ENCODE data around the gene POC1A.
"Not testable (repeated sequence)": the region's sequence is repeated elsewhere in the genome, so short reads cannot be mapped to it uniquely, and the experiment has no call there.

Gene POC1A

GRCh38 chr3:52041118-52041731, 113.0 kb downstream of the POC1A start:
- DNase-seq: no peak

- DNase-seq: no peak
These were observed 113.6 kb downstream of the POC1A start for GRCh38 chr3:52040600-52040999.

- DNase-seq: no peak
These were observed 114.4 kb downstream of the POC1A start for GRCh38 chr3:52039846-52040245.

GRCh38 chr3:52039426-52039825, 114.8 kb downstream of the POC1A start:
- DNase-seq: no peak

- DNase-seq: no peak
These were observed 116.0 kb downstream of the POC1A start for GRCh38 chr3:52038227-52038626.

- DNase-seq: no peak
These were observed 116.9 kb downstream of the POC1A start for GRCh38 chr3:52037291-52037690.

GRCh38 chr3:52036829-52037228, 117.4 kb downstream of the POC1A start:
- no peak for DNase-seq

GRCh38 chr3:52036222-52036694, 118.0 kb downstream of the POC1A start:
- DNase-seq: no peak

GRCh38 chr3:52034651-52035050, 119.6 kb downstream of the POC1A start:
- DNase-seq: no peak

GRCh38 chr3:52034212-52034611, 120.0 kb downstream of the POC1A start:
- DNase-seq: no peak

GRCh38 chr3:52033748-52034147, 120.5 kb downstream of the POC1A start:
- not testable (repeated sequence) for DNase-seq

- DNase-seq: no peak
These were observed 121.4 kb downstream of the POC1A start for GRCh38 chr3:52032702-52033408.

- no peak for DNase-seq
These were observed 122.3 kb downstream of the POC1A start for GRCh38 chr3:52031896-52032295.

- no peak for DNase-seq
These were observed 123.4 kb downstream of the POC1A start for GRCh38 chr3:52030714-52031310.

- DNase-seq: no peak
These were observed 124.7 kb downstream of the POC1A start for GRCh38 chr3:52029535-52029934.

GRCh38 chr3:52029053-52029452, 125.2 kb downstream of the POC1A start:
- no peak for DNase-seq

- no peak for DNase-seq
These were observed 125.7 kb downstream of the POC1A start for GRCh38 chr3:52028572-52028971.

- DNase-seq: no peak
These were observed 128.2 kb downstream of the POC1A start for GRCh38 chr3:52026041-52026440.

GRCh38 chr3:52025453-52025852, 128.8 kb downstream of the POC1A start:
- no peak for DNase-seq

All from DMS153 (cell line).